Naive thymus-derived CD8-positive, alpha-beta T cell (primary cell): ENCODE measurements around the gene PLEKHA8. TPM values are rescaled to one million over a fixed set of nuclear protein-coding genes. Genes with fewer than 3 reads are reported as not detected.
"Not testable (repeated sequence)": the region's sequence is repeated elsewhere in the genome, so short reads cannot be mapped to it uniquely, and the experiment has no call there.

Experiments used
- ATAC-seq, 2 donors: fragments of 150-1000 bp; cut with Tn5 transposase in 1 of 2; sonication (Bioruptor Pico), chemical (Tn5 transposase) in 1 of 2; 1 replicate in 1 of 2; 2 replicates in 1 of 2; pipeline ENCODE4 v1.10.0; 2021; ENCODE audit warnings: mild to moderate bottlenecking in 2 of 2, moderate library complexity in 2 of 2
- POLR2A ChIA-PET: fragments of 350-600 bp; sonication (Branson Sonifier 250); formaldehyde crosslinking; loops from one replicate; lab custom pipeline; 2021; ENCODE audit warnings: antibody characterized with exemption; lab: Charles Lee
- DNase-seq, 10 donors: peaks; one replicate each; pipeline versions ENCODE4 v3.0.0 to v3.0.0-alpha.2; 2020 to 2022
- H3K27ac Mint-ChIP-seq, 10 donors: one replicate each; pipeline ENCODE4 v1.8.0; 2020 to 2022; ENCODE audit warnings: mild to moderate bottlenecking in 10 of 10, mixed read lengths in 10 of 10, moderate library complexity in 4 of 10, inconsistent platforms in 1 of 10
- H3K27me3 Mint-ChIP-seq, 5 donors: one replicate each; pipeline ENCODE4 v1.8.0; 2021 to 2022; ENCODE audit warnings: mixed read lengths in 5 of 5
- H3K36me3 Mint-ChIP-seq, 3 donors: one replicate each; pipeline ENCODE4 v1.8.0; 2020 to 2022; ENCODE audit warnings: mixed read lengths in 3 of 3, mild to moderate bottlenecking in 2 of 3, inconsistent platforms in 1 of 3
- H3K4me1 Mint-ChIP-seq, 4 donors: one replicate each; pipeline ENCODE4 v1.8.0; 2021 to 2022; ENCODE audit warnings: mixed read lengths in 4 of 4
- H3K4me3 Mint-ChIP-seq, 10 donors: one replicate each; pipeline ENCODE4 v1.8.0; 2020 to 2022; ENCODE audit warnings: mild to moderate bottlenecking in 10 of 10, mixed read lengths in 10 of 10, moderate library complexity in 6 of 10, inconsistent platforms in 1 of 10
- H3K9me3 Mint-ChIP-seq, 9 donors: one replicate each; pipeline ENCODE4 v1.8.0; 2020 to 2022; ENCODE audit warnings: mixed read lengths in 9 of 9, mild to moderate bottlenecking in 3 of 9, inconsistent platforms in 1 of 9, moderate library complexity in 1 of 9
- polyA plus RNA-seq, 3 donors: library from polyadenylated mRNA; unstranded; fragments of 300-500 nt; fragmentation: Illumina TruSeq; gene quantifications; one replicate each; pipeline ENCODE4 v1.2.3, GENCODE V29; 2021
- total RNA-seq, 8 experiments: library from RNA in 2 of 8; stranded (reverse) in 2 of 8; gene quantifications; one replicate each; pipeline ENCODE4 v1.2.3 and lab custom pipeline; 2021 to 2026

PLEKHA8 gene
- total and polyA plus RNA-seq, 5 experiments from 2014 or later, result 2.7 to 11.9 (median 4.9) TPM

GRCh38 chr7:30041526-30042269, 13.5 kb downstream of the PLEKHA8 start:
- peaks cover 6 to 18% (median 11%) of the 10 kb centered on the region in 4 donors for H3K4me1 Mint-ChIP-seq
- H3K36me3 Mint-ChIP-seq, result peaks cover 2 to 21% (median 14%) of the 10 kb centered on the region in 3 donors
- no peak overlapping the region for H3K4me3 Mint-ChIP-seq
- POLR2A ChIA-PET, result interaction anchor here (0.7 kb wide), 1 partner anchor 1980 kb away, joined by 5 read pairs; no protein-coding TSS in a partner anchor
- H3K27ac Mint-ChIP-seq, result no peak overlapping the region
- ATAC-seq, result no peak
- no peaks in the 10 kb centered on the region for H3K27me3 Mint-ChIP-seq
- no peak for DNase-seq
- no peaks in the 10 kb centered on the region for H3K9me3 Mint-ChIP-seq

DNA sequence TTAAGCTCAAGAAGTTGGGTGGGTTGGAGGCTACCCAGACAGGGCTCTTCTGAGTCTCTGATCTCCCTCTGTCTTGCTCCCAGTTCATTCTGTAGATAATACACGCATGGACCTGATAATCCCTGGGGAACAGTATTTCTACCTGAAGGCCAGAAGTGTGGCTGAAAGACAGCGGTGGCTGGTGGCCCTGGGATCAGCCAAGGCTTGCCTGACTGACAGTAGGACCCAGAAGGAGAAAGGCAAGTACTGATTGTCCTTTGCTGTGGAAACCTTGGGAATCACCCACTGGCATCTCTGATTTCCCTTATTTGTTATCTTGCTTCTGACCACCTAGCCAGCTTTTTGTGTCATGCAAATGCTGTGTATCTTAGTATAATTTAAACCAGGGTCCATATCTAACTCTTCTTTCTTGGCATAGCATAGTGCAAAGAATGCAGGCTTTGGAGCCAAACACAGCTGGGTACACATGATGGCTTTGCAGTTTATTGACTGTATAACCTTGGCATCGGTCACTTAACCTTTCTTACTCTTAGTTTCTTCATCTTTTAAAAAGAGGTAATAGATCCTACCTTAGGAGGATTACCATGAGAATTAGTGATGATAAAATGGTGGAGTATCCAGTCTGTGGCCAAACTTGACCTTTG, 18.0 kb downstream of the PLEKHA8 start:
- no peak for ATAC-seq
- Mint-ChIP-seq H3K36me3 (peaks cover 3 to 53% (median 31%) of the 10 kb centered on the region in 3 donors), H3K4me3 (no peak overlapping the region), H3K4me1 (peaks cover 0 to 2% (median 0%) of the 10 kb centered on the region in 4 donors), H3K27me3 (no peaks in the 10 kb centered on the region), H3K9me3 (no peaks in the 10 kb centered on the region), H3K27ac (no peak overlapping the region)
- POLR2A ChIA-PET, result no interaction called here
- DNase-seq, result no peak

GRCh38 chr7:30047124-30047523, 18.9 kb downstream of the PLEKHA8 start:
- H3K36me3 Mint-ChIP-seq, result peaks cover 3 to 57% (median 31%) of the 10 kb centered on the region in 3 donors
- no peak for DNase-seq
- H3K27ac Mint-ChIP-seq, result no peak overlapping the region
- no peak overlapping the region for H3K4me3 Mint-ChIP-seq
- no peaks in the 10 kb centered on the region for H3K9me3 Mint-ChIP-seq
- no peaks in the 10 kb centered on the region for H3K4me1 Mint-ChIP-seq
- H3K27me3 Mint-ChIP-seq, result no peaks in the 10 kb centered on the region
- POLR2A ChIA-PET, result no interaction called here
- no peak for ATAC-seq

DNA sequence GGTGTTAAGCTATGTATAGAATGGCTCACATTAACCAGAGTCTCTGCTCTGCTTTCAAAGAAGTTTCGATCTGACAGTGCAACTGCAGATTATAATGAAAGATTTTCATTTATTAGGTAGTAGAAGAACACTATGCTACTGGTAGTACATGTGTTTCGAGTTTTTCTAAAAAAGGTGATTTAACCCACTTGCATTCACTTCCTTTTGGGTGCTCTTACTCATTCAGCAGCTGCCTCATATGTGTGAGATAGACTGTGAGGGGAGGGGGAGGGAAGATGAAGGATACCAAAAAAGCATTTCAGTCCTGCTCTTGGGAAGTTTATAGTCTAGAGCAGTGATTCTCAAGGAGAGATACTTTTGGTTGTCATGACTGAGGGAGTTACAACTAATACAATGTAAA, 20.4 kb downstream of the PLEKHA8 start:
- no peaks in the 10 kb centered on the region for H3K27me3 Mint-ChIP-seq
- DNase-seq (no peak), ATAC-seq (no peak)
- H3K9me3 Mint-ChIP-seq, result no peaks in the 10 kb centered on the region
- no peaks in the 10 kb centered on the region for H3K4me1 Mint-ChIP-seq
- no peak overlapping the region for H3K4me3 Mint-ChIP-seq
- H3K27ac Mint-ChIP-seq, result no peak overlapping the region
- POLR2A ChIA-PET, result no interaction called here
- H3K36me3 Mint-ChIP-seq, result peaks cover 3 to 69% (median 31%) of the 10 kb centered on the region in 3 donors

GRCh38 chr7:30049173-30049572, 21.0 kb downstream of the PLEKHA8 start:
- ATAC-seq (no peak), DNase-seq (no peak)
- Mint-ChIP-seq H3K27ac (no peak overlapping the region), H3K4me3 (no peak overlapping the region), H3K27me3 (no peaks in the 10 kb centered on the region), H3K36me3 (peaks cover 3 to 75% (median 31%) of the 10 kb centered on the region in 3 donors), H3K4me1 (no peaks in the 10 kb centered on the region), H3K9me3 (no peaks in the 10 kb centered on the region)
- POLR2A ChIA-PET, result no interaction called here

DNA sequence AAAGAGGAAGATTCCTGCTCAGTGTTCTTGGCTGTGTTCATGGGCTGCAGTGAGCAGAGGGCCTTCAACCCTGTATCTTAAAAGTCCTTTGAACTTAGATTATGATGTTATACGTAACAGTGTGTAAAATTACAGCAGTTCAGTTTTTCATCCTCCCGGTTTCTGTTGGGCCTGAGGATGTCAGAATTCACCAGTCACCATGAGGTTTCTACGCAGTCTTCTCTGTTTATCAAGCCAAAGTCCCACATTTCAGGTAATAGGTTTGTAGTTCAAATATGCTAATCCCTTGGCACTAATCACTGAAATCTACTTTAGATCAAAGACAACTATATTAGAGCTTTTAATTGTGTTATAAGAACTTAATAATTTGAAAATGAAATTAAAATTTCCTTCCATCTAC, 24.9 kb downstream of the PLEKHA8 start:
- Mint-ChIP-seq H3K4me3 (no peak overlapping the region), H3K9me3 (no peaks in the 10 kb centered on the region), H3K4me1 (no peaks in the 10 kb centered on the region), H3K27ac (no peak overlapping the region), H3K36me3 (peaks cover 2 to 63% (median 20%) of the 10 kb centered on the region in 3 donors), H3K27me3 (no peaks in the 10 kb centered on the region)
- ATAC-seq, result no peak
- POLR2A ChIA-PET, result no interaction called here
- no peak for DNase-seq

GRCh38 chr7:30057741-30058140, 29.5 kb downstream of the PLEKHA8 start:
- Mint-ChIP-seq H3K9me3 (no peaks in the 10 kb centered on the region), H3K4me1 (peaks cover 2 to 16% (median 7%) of the 10 kb centered on the region in 4 donors), H3K27ac (no peak overlapping the region), H3K4me3 (no peak overlapping the region), H3K36me3 (peaks cover 5 to 47% (median 16%) of the 10 kb centered on the region in 3 donors), H3K27me3 (no peaks in the 10 kb centered on the region)
- DNase-seq (no peak), ATAC-seq (no peak)
- POLR2A ChIA-PET, result no interaction called here

DNA sequence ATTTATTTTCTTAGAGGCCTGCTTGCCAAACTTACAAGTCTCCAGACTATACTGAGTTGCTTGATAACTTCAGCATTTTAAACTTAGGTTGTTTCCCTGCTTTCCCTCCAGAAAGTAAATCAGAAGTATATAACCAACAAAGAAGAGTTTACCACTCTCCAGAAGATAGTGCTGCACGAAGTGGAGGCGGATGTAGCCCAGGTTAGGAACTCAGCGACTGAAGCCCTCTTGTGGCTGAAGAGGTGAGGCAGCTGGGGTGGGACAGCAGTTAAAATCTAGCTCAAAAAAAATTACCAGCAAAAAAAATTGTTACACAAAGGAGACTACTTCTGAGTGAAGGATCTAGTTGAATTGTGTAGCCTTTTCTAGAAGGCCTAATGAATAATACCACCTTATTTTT, 33.6 kb downstream of the PLEKHA8 start:
- DNase-seq (peak in 9 of 10 donors; percentile 8 to 75 (median 41)), ATAC-seq (peak; percentile 99 to 100)
- Mint-ChIP-seq H3K27ac (peak overlapping the region in 4 of 10 donors; percentile 9 to 44 (median 32)), H3K4me1 (peaks cover 2 to 16% (median 7%) of the 10 kb centered on the region in 4 donors), H3K36me3 (peaks cover 5 to 44% (median 18%) of the 10 kb centered on the region in 3 donors)
- not testable (repeated sequence) for H3K27me3 Mint-ChIP-seq, H3K9me3 Mint-ChIP-seq, H3K4me3 Mint-ChIP-seq
- POLR2A ChIA-PET, result interaction anchor here (0.6 to 2.5 kb wide), 3 partner anchors 33 to 1730 kb away, joined by 3 to 8 read pairs (median 3); partner anchors contain the start of gene PLEKHA8

GRCh38 chr7:30062587-30062986, 34.4 kb downstream of the PLEKHA8 start:
- no peak overlapping the region for H3K4me3 Mint-ChIP-seq
- ATAC-seq, result peak; percentile 50 to 60
- H3K4me1 Mint-ChIP-seq, result peaks cover 2 to 16% (median 7%) of the 10 kb centered on the region in 4 donors
- POLR2A ChIA-PET, result interaction anchor here (2.5 kb wide), 1 partner anchor 33 kb away, joined by 8 read pairs; the partner anchor contains the start of gene PLEKHA8
- no peaks in the 10 kb centered on the region for H3K27me3 Mint-ChIP-seq
- peaks cover 5 to 42% (median 18%) of the 10 kb centered on the region in 3 donors for H3K36me3 Mint-ChIP-seq
- no peaks in the 10 kb centered on the region for H3K9me3 Mint-ChIP-seq
- peak in 3 of 10 donors; percentile 27 to 32 (median 29) for DNase-seq
- no peak overlapping the region for H3K27ac Mint-ChIP-seq

DNA sequence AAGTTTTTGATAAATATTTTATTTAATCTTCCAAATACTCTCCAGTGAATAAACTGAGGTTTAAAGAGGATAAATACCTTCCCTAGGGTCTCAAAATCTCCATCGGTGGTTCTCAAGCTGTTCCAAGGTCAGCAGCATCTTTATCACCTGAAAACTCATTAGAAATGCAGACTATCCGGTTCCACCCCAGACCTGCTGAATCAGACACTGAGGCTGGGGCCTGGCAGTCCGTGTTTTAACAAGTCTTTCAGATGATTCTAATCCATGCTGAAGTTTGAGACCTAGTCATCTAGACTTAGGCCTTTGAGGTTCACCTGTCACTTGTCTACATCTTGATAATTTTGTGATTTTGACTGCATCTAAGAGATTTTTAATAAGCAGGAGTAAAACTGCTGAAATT, 37.5 kb downstream of the PLEKHA8 start:
- Mint-ChIP-seq H3K4me3 (no peak overlapping the region), H3K27ac (no peak overlapping the region), H3K27me3 (no peaks in the 10 kb centered on the region), H3K4me1 (peaks cover 2 to 14% (median 7%) of the 10 kb centered on the region in 4 donors), H3K36me3 (peaks cover 0 to 48% (median 20%) of the 10 kb centered on the region in 3 donors), H3K9me3 (no peaks in the 10 kb centered on the region)
- DNase-seq, result no peak
- no peak for ATAC-seq
- POLR2A ChIA-PET, result no interaction called here

- DNase-seq (no peak), ATAC-seq (no peak)
- Mint-ChIP-seq H3K27ac (no peak overlapping the region), H3K4me1 (peaks cover 0 to 8% (median 3%) of the 10 kb centered on the region in 4 donors), H3K36me3 (peaks cover 5 to 53% (median 23%) of the 10 kb centered on the region in 3 donors), H3K9me3 (no peaks in the 10 kb centered on the region), H3K27me3 (no peaks in the 10 kb centered on the region), H3K4me3 (no peak overlapping the region)
- POLR2A ChIA-PET, result no interaction called here
These were observed 38.5 kb downstream of the PLEKHA8 start for GRCh38 chr7:30066687-30067086.

- H3K36me3 Mint-ChIP-seq, result peaks cover 5 to 49% (median 27%) of the 10 kb centered on the region in 3 donors
- no peaks in the 10 kb centered on the region for H3K4me1 Mint-ChIP-seq
- H3K9me3 Mint-ChIP-seq, result no peaks in the 10 kb centered on the region
- ATAC-seq, result no peak
- no peak overlapping the region for H3K4me3 Mint-ChIP-seq
- H3K27ac Mint-ChIP-seq, result no peak overlapping the region
- DNase-seq, result no peak
- no peaks in the 10 kb centered on the region for H3K27me3 Mint-ChIP-seq
- POLR2A ChIA-PET, result no interaction called here
These were observed 39.9 kb downstream of the PLEKHA8 start for GRCh38 chr7:30068117-30068516.
